B cell (primary cell): Measurements from ENCODE around the gene UGT1A5. TPM values are rescaled to one million over a fixed set of nuclear protein-coding genes. Genes with fewer than 3 reads are reported as not detected.
"Not testable (repeated sequence)": the region's sequence is repeated elsewhere in the genome, so short reads cannot be mapped to it uniquely, and the experiment has no call there.

Experiments used
- ATAC-seq: fragments of 200-7000 bp; cut with Tn5 transposase; one replicate; pipeline ENCODE4 v1.10.0; 2021; ENCODE audit warnings: low read depth, mild to moderate bottlenecking, moderate number of reproducible peaks, moderate library complexity
- CTCF ChIA-PET: fragments of 350-600 bp; sonication (Branson Sonifier 250); formaldehyde crosslinking; loops from one replicate; lab custom pipeline; 2021; ENCODE audit warnings: antibody characterized with exemption, inconsistent platforms; lab: Charles Lee
- POLR2A ChIA-PET: fragments of 350-600 bp; sonication (Branson Sonifier 250); formaldehyde crosslinking; loops from one replicate; lab custom pipeline; 2021; ENCODE audit warnings: antibody characterized with exemption; lab: Charles Lee
- DNase-seq: peaks from one replicate; pipeline ENCODE4 v3.0.0; 2013
- H2AFZ ChIP-seq: 2 replicates; pipeline ENCODE4 v1.6.1; 2012; ENCODE audit warnings: mild to moderate bottlenecking, low read depth, low read length; ENCODE audit not compliant: insufficient read depth, poor library complexity, severe bottlenecking
- H3K27ac ChIP-seq, 2 donors: 1 replicate in 1 of 2; 2 replicates in 1 of 2; pipeline ENCODE4 v1.5.1; 2012 to 2013; ENCODE audit warnings: low read length in 2 of 2, mild to moderate bottlenecking in 2 of 2, moderate library complexity in 1 of 2
- H3K27me3 ChIP-seq, 4 experiments: fragments of 200-600 bp in 1 of 4; sonication (generic) in 1 of 4; replicated peaks in 1 of 4; 1 replicate in 2 of 4; 2 replicates in 2 of 4; pipeline versions ENCODE4 v1.6.1 to v1.7.0; 2013 to 2016; ENCODE audit warnings: low read length in 3 of 4, mild to moderate bottlenecking in 2 of 4, mixed read lengths in 1 of 4, moderate library complexity in 1 of 4; ENCODE audit not compliant: insufficient read depth in 4 of 4, control insufficient read depth in 3 of 4; ENCODE audit errors: control extremely low read depth in 1 of 4
- H3K36me3 ChIP-seq, 2 experiments: replicated peaks in 1 of 2; 1 replicate in 1 of 2; 2 replicates in 1 of 2; pipeline versions ENCODE4 v1.6.1 to v1.7.1; 2013; ENCODE audit warnings: low read length in 1 of 2; ENCODE audit not compliant: insufficient read depth in 2 of 2, control insufficient read depth in 1 of 2; ENCODE audit errors: control extremely low read depth in 1 of 2, extremely low read depth in 1 of 2
- H3K4me1 ChIP-seq, 2 donors: fragments of 200-600 bp in 1 of 2; sonication (generic) in 1 of 2; 1 replicate in 1 of 2; 2 replicates in 1 of 2; pipeline versions ENCODE4 v1.5.1 to v1.6.1; 2013 to 2017; ENCODE audit warnings: low read length in 2 of 2; ENCODE audit not compliant: control insufficient read depth in 2 of 2, insufficient read depth in 2 of 2
- H3K4me2 ChIP-seq: replicated peaks from 2 replicates; pipeline ENCODE3; 2012; ENCODE audit warnings: mild to moderate bottlenecking, low read depth, low read length; ENCODE audit not compliant: poor library complexity, severe bottlenecking
- H3K4me3 ChIP-seq, 5 experiments: fragments of 200-600 bp in 1 of 5; sonication (generic) in 1 of 5; 1 replicate in 3 of 5; 2 replicates in 2 of 5; pipeline versions ENCODE4 v1.5.1 to v1.7.0; 2011 to 2016; ENCODE audit warnings: low read length in 4 of 5, mild to moderate bottlenecking in 4 of 5, low read depth in 2 of 5, control low read depth in 1 of 5, moderate library complexity in 1 of 5; ENCODE audit not compliant: insufficient read depth in 1 of 5; ENCODE audit errors: control extremely low read depth in 1 of 5, extremely low read depth in 1 of 5
- H3K79me2 ChIP-seq: fragments of 200-600 bp; sonication (generic); one replicate; pipeline ENCODE4 v1.6.0; 2016; ENCODE audit warnings: low read length; ENCODE audit not compliant: control insufficient read depth, insufficient read depth
- H3K9ac ChIP-seq: fragments of 200-600 bp; sonication (generic); 2 replicates; pipeline ENCODE4 v1.6.1; 2017; ENCODE audit warnings: mild to moderate bottlenecking, low read length, moderate library complexity
- H3K9me3 ChIP-seq, 3 donors: one replicate each; pipeline versions ENCODE4 v1.6.1 to v1.7.1; 2013; ENCODE audit warnings: low read length in 2 of 3; ENCODE audit not compliant: control insufficient read depth in 2 of 3, insufficient read depth in 1 of 3; ENCODE audit errors: control extremely low read depth in 1 of 3
- H4K20me1 ChIP-seq: 2 replicates; pipeline ENCODE4 v1.6.0; 2012; ENCODE audit warnings: mild to moderate bottlenecking, low read length; ENCODE audit not compliant: insufficient read depth, control insufficient read depth, poor library complexity, severe bottlenecking
- H3K27ac Mint-ChIP-seq: one replicate; pipeline ENCODE4 v1.8.0; 2021; ENCODE audit warnings: mixed read lengths
- H3K27me3 Mint-ChIP-seq: one replicate; pipeline ENCODE4 v1.8.0; 2021; ENCODE audit warnings: mixed read lengths
- H3K4me1 Mint-ChIP-seq: one replicate; pipeline ENCODE4 v1.8.0; 2021; ENCODE audit warnings: mixed read lengths
- H3K4me3 Mint-ChIP-seq: one replicate; pipeline ENCODE4 v1.8.0; 2021; ENCODE audit warnings: mixed read lengths
- H3K9me3 Mint-ChIP-seq: one replicate; pipeline ENCODE4 v1.8.0; 2022; ENCODE audit warnings: mixed read lengths; ENCODE audit not compliant: insufficient read depth
- EZH2 ChIP-seq: IDR thresholded peaks from 2 replicates; pipeline ENCODE4 v1.6.1; 2012; ENCODE audit warnings: borderline replicate concordance, low read depth, mild to moderate bottlenecking, moderate library complexity, low read length; ENCODE audit not compliant: insufficient read depth, poor library complexity, severe bottlenecking
- WGBS: methylation state at CpG from one replicate; pipeline ENCODE4 v1.1.5; 2013; ENCODE audit warnings: missing lambda C conversion rate; ENCODE audit not compliant: insufficient coverage; 5-methylcytosine and 5-hydroxymethylcytosine counted together
- intact Hi-C: fragments of 100-400 bp; cut with micrococcal nuclease; formaldehyde crosslinking; loops from one replicate; pipeline ENCODE4 v1.10.0; 2022
- polyA plus RNA-seq: library from polyadenylated mRNA; depleted of rRNA; stranded (reverse); fragments of >200 nt; gene quantifications from 2 replicates; pipeline ENCODE4 v1.2.3, GENCODE V29; 2012
- total RNA-seq, 2 donors: library from RNA; stranded (reverse); fragments of 120-200 nt in 1 of 2; gene quantifications; 1 replicate in 1 of 2; 2 replicates in 1 of 2; pipeline versions ENCODE4 v1.2.3 to v1.2.4, GENCODE V29; 2013 to 2022
- TF ChIP-seq, protein P1 (sequence below): fragments of 200-600 bp; IDR thresholded peaks from one replicate; pipeline ENCODE4 v1.8.0; 2022; ENCODE audit warnings: antibody characterized with exemption, mild to moderate bottlenecking

UGT1A5 gene
- total and polyA plus RNA-seq, 2 donors (not counting 1 experiment from before 2014, with no cell fraction given) = not detected

DNA sequence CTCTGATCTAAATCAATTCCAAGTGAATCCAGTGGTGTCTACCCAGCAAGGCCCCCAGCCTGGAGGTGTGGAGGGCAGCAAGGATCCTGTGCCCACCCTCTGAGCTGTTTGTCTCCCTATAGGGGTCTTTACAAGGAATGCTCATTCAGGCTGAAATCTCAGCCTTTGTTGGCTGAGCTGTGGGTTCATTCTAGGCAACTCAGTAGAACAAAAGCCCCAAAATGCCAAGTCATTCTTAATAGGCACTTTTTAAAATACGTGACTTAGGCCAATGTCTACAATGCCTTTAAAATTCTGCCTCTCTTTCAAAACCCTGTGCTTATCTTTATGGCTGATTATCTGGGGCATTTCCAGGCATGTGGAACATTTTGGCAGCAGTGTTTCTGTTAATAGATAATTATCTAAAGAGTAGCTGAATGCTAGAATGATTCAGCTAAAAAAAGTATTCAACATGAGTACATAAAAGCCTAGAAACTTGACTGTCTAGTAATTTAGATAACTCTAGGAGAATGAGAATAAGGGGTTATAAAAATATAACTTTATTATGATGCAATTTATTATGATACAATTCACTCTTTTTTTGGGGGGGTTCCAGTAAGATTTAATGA, 12.6 kb upstream of the UGT1A5 start:
- Mint-ChIP-seq H3K27me3 (peaks cover 12% of the 10 kb centered on the region), H3K4me1 (no peaks in the 10 kb centered on the region), H3K27ac (no peak overlapping the region), H3K9me3 (no peaks in the 10 kb centered on the region), H3K4me3 (no peak overlapping the region)
- ATAC-seq (no peak), DNase-seq (no peak)
- ChIA-PET POLR2A (no interaction called here), CTCF (interaction anchor here (1.4 kb wide), 1 partner anchor 9 kb away, joined by 3 read pairs; no protein-coding TSS in a partner anchor)
- no peaks in the 10 kb centered on the region for H3K79me2 ChIP-seq
- no peak overlapping the region for H2AFZ ChIP-seq
- H3K4me3 ChIP-seq = no peak overlapping the region
- H3K36me3 ChIP-seq = no peaks in the 10 kb centered on the region
- no peak overlapping the region for H3K4me2 ChIP-seq
- no CpG with 5 or more reads among the region's 1 CpG for WGBS
- H3K9me3 ChIP-seq = peaks cover 0 to 8% (median 0%) of the 10 kb centered on the region in 3 donors
- no peak overlapping the region for H3K27ac ChIP-seq
- intact Hi-C loops = no loop called here
- H3K9ac ChIP-seq = no peak overlapping the region
- no peaks in the 10 kb centered on the region for H3K4me1 ChIP-seq
- TF ChIP-seq EZH2 = no peak
- TF ChIP-seq, protein P1, sequence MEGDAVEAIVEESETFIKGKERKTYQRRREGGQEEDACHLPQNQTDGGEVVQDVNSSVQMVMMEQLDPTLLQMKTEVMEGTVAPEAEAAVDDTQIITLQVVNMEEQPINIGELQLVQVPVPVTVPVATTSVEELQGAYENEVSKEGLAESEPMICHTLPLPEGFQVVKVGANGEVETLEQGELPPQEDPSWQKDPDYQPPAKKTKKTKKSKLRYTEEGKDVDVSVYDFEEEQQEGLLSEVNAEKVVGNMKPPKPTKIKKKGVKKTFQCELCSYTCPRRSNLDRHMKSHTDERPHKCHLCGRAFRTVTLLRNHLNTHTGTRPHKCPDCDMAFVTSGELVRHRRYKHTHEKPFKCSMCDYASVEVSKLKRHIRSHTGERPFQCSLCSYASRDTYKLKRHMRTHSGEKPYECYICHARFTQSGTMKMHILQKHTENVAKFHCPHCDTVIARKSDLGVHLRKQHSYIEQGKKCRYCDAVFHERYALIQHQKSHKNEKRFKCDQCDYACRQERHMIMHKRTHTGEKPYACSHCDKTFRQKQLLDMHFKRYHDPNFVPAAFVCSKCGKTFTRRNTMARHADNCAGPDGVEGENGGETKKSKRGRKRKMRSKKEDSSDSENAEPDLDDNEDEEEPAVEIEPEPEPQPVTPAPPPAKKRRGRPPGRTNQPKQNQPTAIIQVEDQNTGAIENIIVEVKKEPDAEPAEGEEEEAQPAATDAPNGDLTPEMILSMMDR = no peak
- H3K27me3 ChIP-seq = no peaks in the 10 kb centered on the region
- no peaks in the 10 kb centered on the region for H4K20me1 ChIP-seq

DNA sequence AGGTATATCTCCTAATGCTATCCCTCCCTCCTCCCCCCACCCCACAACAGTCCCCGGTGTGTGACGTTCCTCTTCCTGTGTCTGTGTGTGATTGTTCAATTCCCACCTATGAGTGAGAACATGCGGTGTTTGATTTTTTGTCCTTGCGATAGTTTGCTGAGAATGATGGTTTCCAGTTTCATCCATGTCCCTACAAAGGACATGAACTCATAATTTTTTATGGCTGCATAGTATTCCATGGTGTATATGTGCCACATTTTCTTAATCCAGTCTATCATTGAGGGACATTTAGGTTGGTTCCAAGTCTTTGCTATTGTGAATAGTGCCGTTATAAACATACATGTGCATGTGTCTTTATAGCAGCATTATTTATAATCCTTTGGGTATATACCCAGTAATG, 11.9 kb upstream of the UGT1A5 start:
- POLR2A ChIA-PET, H3K9me3 Mint-ChIP-seq, H3K27ac Mint-ChIP-seq, H3K4me3 ChIP-seq, H3K79me2 ChIP-seq, H3K4me3 Mint-ChIP-seq, intact Hi-C loops, H3K9ac ChIP-seq, DNase-seq, H3K9me3 ChIP-seq, H3K36me3 ChIP-seq, ATAC-seq, H4K20me1 ChIP-seq, H3K4me1 ChIP-seq, H3K4me1 Mint-ChIP-seq, H3K27me3 ChIP-seq, H2AFZ ChIP-seq, H3K27ac ChIP-seq, H3K4me2 ChIP-seq: not testable (repeated sequence)
- CTCF ChIA-PET = interaction anchor here (1.4 to 2.0 kb wide), 2 partner anchors 8 to 10 kb away, joined by 3 to 4 read pairs; no protein-coding TSS in a partner anchor
- peaks cover 17% of the 10 kb centered on the region for H3K27me3 Mint-ChIP-seq
- no CpG with 5 or more reads among the region's 5 CpGs for WGBS
